Prostate gland (tissue), 2 donors: ENCODE results near the gene LRFN4.

Experiments used
- POLR2A ChIP-seq: fragments of 450-650 bp; IDR thresholded peaks from one replicate; pipeline ENCODE4 v1.6.1; 2016; ENCODE audit warnings: antibody characterized with exemption, mild to moderate bottlenecking
- TF ChIP-seq, protein P1 (sequence below), 4 experiments: fragments of 200-600 bp in 2 of 4; fragments of 450-650 bp in 2 of 4; sonication (generic) in 2 of 4; IDR thresholded peaks; 1 replicate in 3 of 4; 2 replicates in 1 of 4; pipeline ENCODE4 v1.5.1; 2016 to 2019; ENCODE audit warnings: antibody characterized with exemption in 4 of 4, mild to moderate bottlenecking in 2 of 4, moderate library complexity in 2 of 4

DNA sequence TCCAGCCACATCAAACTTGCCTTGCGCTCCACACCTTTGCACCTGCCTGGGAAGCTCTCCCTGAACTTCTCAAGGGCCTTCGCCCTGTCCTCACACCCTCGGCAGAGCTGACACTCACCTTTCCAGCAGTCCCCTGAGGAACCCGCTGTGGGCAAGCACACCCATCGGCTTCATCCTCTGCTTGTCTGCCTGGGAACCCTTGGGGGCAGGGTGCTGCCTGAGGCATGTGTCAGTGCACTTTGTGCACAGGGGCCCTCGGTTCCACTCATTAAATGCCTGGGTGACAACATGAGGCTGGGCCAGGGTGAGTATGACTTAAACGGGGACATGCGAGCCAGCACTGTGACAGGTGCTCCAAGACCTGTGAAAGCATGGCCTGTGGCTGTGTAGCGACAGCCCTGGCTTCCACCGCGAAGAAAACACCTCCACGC is 2.6 kb upstream of the LRFN4 start:
- no peak for TF ChIP-seq POLR2A
- TF ChIP-seq, protein P1, sequence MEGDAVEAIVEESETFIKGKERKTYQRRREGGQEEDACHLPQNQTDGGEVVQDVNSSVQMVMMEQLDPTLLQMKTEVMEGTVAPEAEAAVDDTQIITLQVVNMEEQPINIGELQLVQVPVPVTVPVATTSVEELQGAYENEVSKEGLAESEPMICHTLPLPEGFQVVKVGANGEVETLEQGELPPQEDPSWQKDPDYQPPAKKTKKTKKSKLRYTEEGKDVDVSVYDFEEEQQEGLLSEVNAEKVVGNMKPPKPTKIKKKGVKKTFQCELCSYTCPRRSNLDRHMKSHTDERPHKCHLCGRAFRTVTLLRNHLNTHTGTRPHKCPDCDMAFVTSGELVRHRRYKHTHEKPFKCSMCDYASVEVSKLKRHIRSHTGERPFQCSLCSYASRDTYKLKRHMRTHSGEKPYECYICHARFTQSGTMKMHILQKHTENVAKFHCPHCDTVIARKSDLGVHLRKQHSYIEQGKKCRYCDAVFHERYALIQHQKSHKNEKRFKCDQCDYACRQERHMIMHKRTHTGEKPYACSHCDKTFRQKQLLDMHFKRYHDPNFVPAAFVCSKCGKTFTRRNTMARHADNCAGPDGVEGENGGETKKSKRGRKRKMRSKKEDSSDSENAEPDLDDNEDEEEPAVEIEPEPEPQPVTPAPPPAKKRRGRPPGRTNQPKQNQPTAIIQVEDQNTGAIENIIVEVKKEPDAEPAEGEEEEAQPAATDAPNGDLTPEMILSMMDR (IDR thresholded peaks at IDR 0.05), result no peak
